Measurements from ENCODE around the gene BEND5.

Gene BEND5

GRCh38 chr1:48717082-48717481 is 59.6 kb downstream of the BEND5 start:
- no peak for DNase-seq

GRCh38 chr1:48715921-48716320 is 60.8 kb downstream of the BEND5 start:
- no peak for DNase-seq

- DNase-seq = no peak
Measured at GRCh38 chr1:48710915-48711314, 65.8 kb downstream of the BEND5 start.

GRCh38 chr1:48710318-48710717 is 66.4 kb downstream of the BEND5 start:
- DNase-seq = no peak

GRCh38 chr1:48704736-48705135 is 72.0 kb downstream of the BEND5 start:
- DNase-seq = no peak

GRCh38 chr1:48701445-48701844 is 75.2 kb downstream of the BEND5 start:
- DNase-seq = no peak

GRCh38 chr1:48697066-48697707 is 79.5 kb downstream of the BEND5 start:
- DNase-seq = peak; percentile 31

GRCh38 chr1:48695161-48695560 is 81.5 kb downstream of the BEND5 start:
- no peak for DNase-seq

- no peak for DNase-seq
Measured at GRCh38 chr1:48693674-48694320, 82.9 kb downstream of the BEND5 start.

GRCh38 chr1:48693180-48693579 is 83.5 kb downstream of the BEND5 start:
- DNase-seq = no peak

GRCh38 chr1:48692235-48692634 is 84.5 kb downstream of the BEND5 start:
- DNase-seq = no peak

GRCh38 chr1:48691429-48692001 is 85.2 kb downstream of the BEND5 start:
- DNase-seq = no peak

GRCh38 chr1:48688102-48688760 is 88.5 kb downstream of the BEND5 start:
- DNase-seq = no peak

GRCh38 chr1:48687282-48688045 is 89.2 kb downstream of the BEND5 start:
- no peak for DNase-seq

- DNase-seq = no peak
Measured at GRCh38 chr1:48686159-48686558, 90.5 kb downstream of the BEND5 start.

- no peak for DNase-seq
Measured at GRCh38 chr1:48684381-48684780, 92.3 kb downstream of the BEND5 start.

GRCh38 chr1:48683839-48684238 is 92.9 kb downstream of the BEND5 start:
- DNase-seq = no peak

- no peak for DNase-seq
Measured at GRCh38 chr1:48681476-48682305, 95.0 kb downstream of the BEND5 start.

- no peak for DNase-seq
Measured at GRCh38 chr1:48680411-48681035, 96.2 kb downstream of the BEND5 start.

GRCh38 chr1:48679859-48680258 is 96.8 kb downstream of the BEND5 start:
- DNase-seq = no peak

GRCh38 chr1:48678710-48679505 is 97.8 kb downstream of the BEND5 start:
- no peak for DNase-seq
